HG02763 (cell line): Measurements from ENCODE around the gene G6PD.

ENCODE experiments used
- ATAC-seq: cut with Tn5 transposase; IDR thresholded peaks from one replicate; pipeline ENCODE4 v1.9.1; 2021; ENCODE audit warnings: mild to moderate bottlenecking, moderate library complexity; ENCODE audit not compliant: unreplicated experiment

G6PD gene

DNA sequence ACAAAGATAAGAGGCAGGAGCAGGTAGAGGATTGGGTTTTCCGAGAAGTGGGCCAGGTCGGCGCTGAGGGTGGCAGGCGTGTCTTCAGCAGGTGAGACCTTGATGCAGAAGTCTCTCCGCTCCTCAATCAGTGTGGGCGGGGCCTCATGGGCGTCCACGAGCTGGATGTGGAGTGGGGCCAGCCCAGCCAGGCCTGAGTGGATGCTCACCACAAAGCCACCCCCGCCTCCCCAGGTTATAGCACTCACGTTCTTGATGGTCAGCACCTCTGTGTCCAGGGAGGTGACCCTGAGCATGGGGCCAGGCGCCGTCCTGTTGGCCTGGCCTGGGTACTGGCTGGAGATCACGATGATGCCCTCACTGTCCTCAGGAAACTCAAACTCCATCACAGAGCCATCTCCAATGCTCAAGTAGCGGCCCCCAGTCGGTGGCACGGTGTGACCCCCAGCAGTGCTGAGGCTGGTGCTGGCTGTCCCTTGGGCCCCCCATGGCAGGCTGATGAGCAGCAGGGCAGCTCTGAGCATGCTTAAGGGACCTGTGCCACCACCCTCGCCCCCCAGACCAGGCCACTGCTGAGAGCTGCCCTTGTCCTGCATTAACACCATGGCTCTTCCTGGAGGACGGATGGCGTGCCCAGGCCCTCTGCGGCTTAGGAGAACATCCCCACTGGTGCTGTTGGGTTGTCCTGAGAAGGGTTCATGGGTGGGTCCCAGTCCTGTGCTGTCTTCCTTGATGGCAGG lies 58.1 kb downstream of the G6PD start:
- no peak for ATAC-seq

DNA sequence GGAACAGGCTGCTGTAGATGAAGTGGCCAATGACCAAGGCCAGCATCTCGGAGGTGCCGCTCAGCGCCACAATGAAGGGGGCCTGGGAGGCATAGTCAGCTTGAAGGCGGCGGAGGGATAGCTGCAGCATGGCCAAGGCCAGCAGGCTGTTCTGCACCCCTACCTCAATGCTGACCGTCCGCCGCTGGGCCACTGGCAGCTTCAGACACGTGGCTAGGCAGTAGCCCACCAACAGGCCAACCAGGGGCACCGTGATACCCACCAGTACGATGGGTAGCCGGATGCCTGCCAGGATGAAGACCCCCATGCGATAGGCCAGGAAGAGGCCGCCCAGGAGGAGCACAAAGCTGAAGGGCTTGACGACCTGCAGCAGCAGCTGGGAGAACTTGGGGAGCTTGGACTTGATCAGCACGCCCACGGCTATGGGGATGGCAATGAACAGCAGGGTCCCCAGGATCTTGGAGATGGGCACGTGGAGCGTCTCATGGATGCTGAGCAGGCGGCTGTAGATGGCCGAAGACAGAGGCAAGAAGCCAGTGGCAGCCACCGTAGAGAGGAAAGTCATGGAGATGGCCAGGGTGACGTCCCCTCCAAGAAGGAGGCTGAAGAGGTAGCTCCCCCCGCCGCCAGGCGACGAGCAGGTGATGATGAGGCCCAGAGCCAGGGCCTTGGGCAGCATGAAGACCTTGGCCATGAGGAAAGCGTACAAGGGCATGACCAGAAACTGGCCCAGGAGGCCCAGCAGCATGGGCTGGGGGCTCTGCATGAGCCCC lies 58.9 kb downstream of the G6PD start:
- no peak for ATAC-seq

DNA sequence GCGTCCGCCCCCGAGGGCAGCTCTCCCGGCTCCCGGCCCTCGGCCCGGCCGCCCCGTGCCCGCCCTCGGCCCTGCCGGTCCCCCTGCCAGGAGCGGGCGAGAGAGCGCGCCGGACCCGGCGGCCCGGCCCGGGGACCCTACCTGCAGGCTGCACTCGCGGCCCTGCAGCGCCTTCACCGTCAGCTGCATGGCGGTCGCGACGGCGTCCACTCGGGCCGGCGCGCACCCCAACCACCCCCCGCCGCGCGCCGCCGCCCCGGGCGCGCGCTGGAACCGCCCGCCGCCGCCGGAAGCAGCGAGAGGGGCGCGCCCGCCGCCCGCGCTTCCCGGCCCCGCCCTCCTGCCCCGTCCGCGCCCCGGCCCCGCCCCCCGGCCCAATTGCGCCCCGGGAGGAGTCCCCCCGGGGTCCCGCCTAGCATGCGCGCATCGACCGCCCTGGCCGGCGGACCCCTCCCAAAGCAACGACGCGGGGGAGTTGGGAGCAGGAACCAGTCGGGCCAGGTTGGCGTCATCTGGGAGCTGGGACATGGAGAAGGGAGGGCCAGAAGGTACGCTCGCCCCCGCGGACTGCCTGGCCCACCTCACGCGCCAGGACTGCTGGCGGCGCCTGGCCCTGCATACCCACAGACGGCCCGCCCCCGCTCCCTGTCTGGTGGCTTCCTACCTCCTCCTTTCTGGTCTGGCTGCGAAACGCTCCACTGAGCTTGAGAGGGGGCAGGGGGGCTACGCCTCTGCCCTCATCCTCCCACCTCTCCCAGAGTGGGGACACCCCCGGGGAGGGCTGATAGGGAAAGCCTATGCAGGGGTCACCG lies 60.0 kb downstream of the G6PD start, which contains the start of gene UBL4A:
UBL4A (minus strand) TSS at position 220 of the 812 bp plus-strand sequence; CDS start at position 189, 31 bp downstream.
- ATAC-seq = no peak

DNA sequence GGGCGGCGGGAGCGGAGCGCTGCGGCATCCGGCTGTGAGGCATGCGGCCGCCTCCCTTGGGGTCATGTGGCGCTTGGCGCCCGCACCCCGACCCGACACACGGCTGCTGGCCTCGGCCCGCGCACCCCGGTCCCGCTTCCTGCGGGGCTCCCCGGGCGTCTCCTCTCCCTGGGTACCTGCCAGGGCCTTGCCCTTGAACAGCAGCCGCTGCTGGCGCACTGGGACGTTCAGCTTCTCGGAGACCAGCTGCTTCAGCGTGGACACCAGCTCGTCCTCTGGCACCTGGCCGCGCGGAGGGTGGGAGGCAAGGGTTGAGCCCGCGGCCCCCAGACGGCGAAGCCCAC lies 60.6 kb downstream of the G6PD start:
- ATAC-seq = no peak

DNA sequence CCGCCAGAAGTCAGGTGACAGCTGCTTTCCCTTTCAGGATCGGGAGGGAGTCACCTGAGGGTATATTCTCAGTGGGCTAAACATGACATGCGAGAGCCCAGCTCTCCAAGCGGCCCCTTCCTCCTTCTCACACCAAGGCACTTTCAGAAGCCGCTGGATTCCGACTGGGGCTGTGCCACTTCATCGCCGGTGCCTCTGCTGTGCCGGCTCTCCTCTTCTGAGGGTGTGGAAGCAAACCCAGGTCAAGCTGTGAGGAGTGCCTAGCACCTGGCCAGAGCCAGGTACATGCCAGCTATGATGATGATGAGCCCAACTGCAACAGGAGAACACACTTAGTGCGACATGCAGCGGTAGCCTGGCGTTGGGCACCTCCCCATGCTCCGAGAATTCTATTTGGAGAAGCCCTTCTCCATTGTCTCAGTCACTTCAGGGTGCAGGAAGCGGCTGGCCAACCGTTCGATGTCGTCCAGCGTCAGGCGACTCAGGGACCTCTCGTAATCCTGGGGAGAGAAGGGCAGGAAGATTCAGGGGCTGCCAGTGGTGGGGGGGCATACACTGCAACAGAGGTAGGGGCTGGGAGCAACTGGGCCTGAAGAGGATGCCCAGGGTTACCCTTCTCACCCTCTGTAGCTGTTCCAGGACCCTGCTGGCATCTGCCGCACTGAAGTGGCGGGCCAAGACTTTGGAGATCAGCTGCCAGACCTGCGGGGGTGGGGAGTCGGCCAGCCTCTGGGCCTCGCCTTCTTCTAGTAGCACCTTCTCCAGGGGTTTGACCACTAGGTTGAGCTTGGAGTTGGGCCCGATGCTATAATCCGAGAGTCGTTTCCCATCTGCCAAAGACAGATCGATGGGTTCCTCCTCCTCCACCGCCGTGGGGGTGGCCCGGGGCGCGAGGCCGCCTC lies 61.2 kb downstream of the G6PD start:
- ATAC-seq = no peak

DNA sequence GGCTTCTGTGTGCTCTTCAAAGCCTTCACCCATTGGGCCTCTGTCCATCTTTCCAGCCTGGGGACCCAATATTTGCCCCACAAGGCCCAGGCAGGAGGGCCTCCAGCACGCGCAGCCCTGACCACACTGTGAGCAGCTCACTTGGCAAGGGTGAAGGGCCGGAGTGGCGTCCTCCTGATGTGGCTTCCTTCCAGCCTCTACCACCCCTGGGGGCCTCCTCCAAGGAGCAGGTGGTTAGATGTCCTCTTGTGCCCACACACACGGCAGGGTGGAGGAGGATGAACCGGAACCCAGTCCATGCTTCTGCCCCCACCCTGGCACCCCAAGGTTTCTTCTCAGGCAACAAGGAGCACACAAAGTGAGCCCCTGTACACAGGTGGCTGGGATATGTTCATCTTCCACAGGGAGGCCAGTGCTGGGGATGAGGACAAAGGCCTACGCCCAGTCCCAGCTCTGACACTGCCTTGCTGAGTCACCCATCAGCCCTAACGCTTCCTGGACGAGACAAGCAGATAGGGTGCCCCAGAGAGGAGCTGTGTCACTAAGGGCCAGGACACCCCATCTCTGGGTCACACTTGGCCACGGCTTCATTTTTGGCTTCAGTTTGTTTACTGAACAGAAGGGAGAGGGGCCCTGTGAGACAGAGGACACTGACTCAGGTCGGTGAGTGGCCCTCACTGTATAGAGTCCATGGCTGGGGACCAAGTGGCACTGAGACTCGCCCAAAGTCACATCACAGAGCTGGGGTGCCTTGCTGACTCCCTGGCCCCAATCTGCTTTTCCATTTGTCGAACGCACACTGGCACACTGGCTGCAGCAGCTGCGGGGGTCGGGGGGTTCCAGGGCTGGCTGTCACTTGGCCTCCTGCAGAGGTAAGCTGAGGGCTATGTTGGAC lies 62.1 kb downstream of the G6PD start:
- no peak for ATAC-seq

DNA sequence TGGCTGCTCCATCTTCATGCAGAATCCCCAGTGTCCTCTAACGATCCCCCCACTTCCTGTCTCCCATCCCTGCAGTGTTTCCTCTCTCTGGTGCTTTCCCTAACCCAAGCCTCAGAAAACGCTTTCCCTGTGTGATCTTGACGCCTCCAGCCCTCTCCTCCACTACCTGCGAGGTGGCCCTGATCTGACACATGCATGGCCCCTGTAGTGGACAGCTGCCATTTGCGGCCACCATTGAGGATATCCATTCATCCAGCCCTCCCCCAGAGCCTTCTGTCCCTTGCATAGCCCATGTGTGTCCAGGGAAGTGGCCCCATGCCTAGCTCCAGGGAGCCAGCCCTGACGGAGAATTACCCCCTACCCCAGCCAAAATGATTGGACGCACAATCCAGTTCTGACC lies 63.3 kb downstream of the G6PD start:
- ATAC-seq = no peak

DNA sequence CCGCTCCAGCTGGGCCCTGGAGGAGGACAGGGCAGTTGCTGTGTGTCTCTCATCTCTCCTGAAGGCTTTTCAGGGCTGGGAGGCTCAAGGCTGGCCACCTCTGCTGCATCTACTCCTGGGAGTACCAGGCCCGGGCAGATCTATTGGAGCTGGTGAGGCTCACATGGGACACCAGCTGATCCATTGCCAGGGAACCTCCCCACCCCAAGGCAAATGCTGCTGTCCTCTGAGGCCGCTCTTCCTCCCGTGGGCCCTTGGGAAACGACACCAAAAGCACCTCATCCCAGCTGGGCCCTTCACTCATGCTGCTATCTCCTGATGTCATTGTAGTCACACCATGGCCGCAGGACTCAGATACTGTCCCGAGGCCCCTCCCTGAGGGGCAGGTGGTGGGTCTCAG lies 63.9 kb downstream of the G6PD start:
- no peak for ATAC-seq

DNA sequence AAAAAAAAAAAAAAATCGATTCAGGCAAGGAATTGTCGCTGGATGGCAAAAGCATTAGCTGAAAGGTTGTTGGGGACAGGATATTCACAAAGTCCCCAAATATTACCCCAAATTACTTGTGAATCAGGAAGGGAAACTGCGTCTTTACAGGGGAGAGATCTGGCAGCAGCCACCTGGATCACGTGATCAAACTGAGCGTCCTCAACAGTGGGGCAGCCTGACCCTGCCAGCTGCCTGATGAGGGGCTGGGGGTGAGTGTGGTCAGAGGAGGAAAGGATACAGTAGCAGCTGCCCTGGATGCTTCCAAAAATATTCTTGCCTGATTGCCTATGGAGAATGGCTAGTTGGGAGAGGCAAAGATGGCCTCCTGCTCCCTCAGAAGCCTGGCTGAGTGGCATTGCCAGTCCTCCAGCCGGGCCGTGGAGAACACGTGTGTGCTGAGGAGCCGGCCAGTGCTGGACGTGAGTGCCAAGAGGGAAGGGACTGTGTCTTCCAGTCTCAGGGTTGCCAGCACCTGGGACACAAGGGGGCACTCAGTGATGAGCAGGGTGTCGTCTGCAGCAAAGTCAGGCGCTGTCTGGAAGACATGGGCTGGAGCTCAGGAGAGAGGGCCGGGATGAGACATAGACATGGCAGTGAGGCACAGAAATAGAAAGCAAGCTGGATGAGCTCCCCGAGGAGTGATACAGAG lies 64.6 kb downstream of the G6PD start:
- no peak for ATAC-seq
